ENCODE measurements around the gene ZFAND5.
A peak's percentile ranks its signal among the peaks of the same experiment; 100 is the strongest.

Gene ZFAND5

GRCh38 chr9:72306761-72307160 lies 58.2 kb downstream of the ZFAND5 start:
- Histone ChIP-seq H3K9ac (ENCODE audit: low read length) (no peak overlapping the region), H2BK5ac (ENCODE audit: low read length) (no peak overlapping the region), H3K27ac (ENCODE audit: low read depth, low read length) (no peak overlapping the region), H3K4me3 (ENCODE audit: low read length) (no peak overlapping the region), H2AK5ac (ENCODE audit: low read length) (no peak overlapping the region), H4K5ac (ENCODE audit: low read length) (no peak overlapping the region), H3K4me2 (ENCODE audit: low read length) (no peak overlapping the region), H3K4me1 (ENCODE audit: control insufficient read depth, low read depth, low read length) (no peaks in the 10 kb centered on the region), H2BK120ac (ENCODE audit: low read depth, low read length) (no peak overlapping the region), H4K8ac (ENCODE audit: low read depth, low read length) (no peak overlapping the region), H2BK15ac (replicated peaks; ENCODE audit: low read depth) (no peak overlapping the region), H3K56ac (ENCODE audit: low read length) (no peak overlapping the region), H3K23ac (ENCODE audit: low read length) (no peak overlapping the region), H3K4ac (ENCODE audit: low read depth, low read length) (no peak overlapping the region), H3K27me3 (ENCODE audit: insufficient read depth, low read length, poor library complexity) (no peaks in the 10 kb centered on the region), H3K79me2 (ENCODE audit: control insufficient read depth, insufficient read depth, low read length) (no peaks in the 10 kb centered on the region), H3K79me1 (ENCODE audit: low read length) (no peaks in the 10 kb centered on the region), H3K36me3 (ENCODE audit: control insufficient read depth, insufficient read depth, low read length) (no peaks in the 10 kb centered on the region), H3K18ac (ENCODE audit: low read length) (no peak overlapping the region)
- DNase-seq, result no peak
- WGBS (ENCODE audit: extremely low coverage, insufficient coverage, low lambda C conversion rate), result no CpG with 5 or more reads among the region's 1 CpG

GRCh38 chr9:72305707-72306106 lies 59.3 kb downstream of the ZFAND5 start:
- no peaks in the 10 kb centered on the region for H3K36me3 ChIP-seq (ENCODE audit: control insufficient read depth, insufficient read depth, low read length)
- no peak overlapping the region for H2AK5ac ChIP-seq (ENCODE audit: low read length)
- no peaks in the 10 kb centered on the region for H3K79me1 ChIP-seq (ENCODE audit: low read length)
- no peak overlapping the region for H3K56ac ChIP-seq (ENCODE audit: low read length)
- H3K27me3 ChIP-seq (ENCODE audit: insufficient read depth, low read length, poor library complexity), result no peaks in the 10 kb centered on the region
- H3K4me1 ChIP-seq (ENCODE audit: control insufficient read depth, low read depth, low read length), result no peaks in the 10 kb centered on the region
- H3K27ac ChIP-seq (ENCODE audit: low read depth, low read length), result no peak overlapping the region
- H2BK120ac ChIP-seq (ENCODE audit: low read depth, low read length), result no peak overlapping the region
- H3K23ac ChIP-seq (ENCODE audit: low read length), result no peak overlapping the region
- H4K5ac ChIP-seq (ENCODE audit: low read length), result no peak overlapping the region
- no peak overlapping the region for H3K4me3 ChIP-seq (ENCODE audit: low read length)
- WGBS (ENCODE audit: extremely low coverage, insufficient coverage, low lambda C conversion rate), result no CpG with 5 or more reads among the region's 3 CpGs
- no peak for DNase-seq
- no peak overlapping the region for H3K4ac ChIP-seq (ENCODE audit: low read depth, low read length)
- no peak overlapping the region for H3K18ac ChIP-seq (ENCODE audit: low read length)
- H4K8ac ChIP-seq (ENCODE audit: low read depth, low read length), result no peak overlapping the region
- no peak overlapping the region for H2BK15ac ChIP-seq (replicated peaks; ENCODE audit: low read depth)
- H3K9ac ChIP-seq (ENCODE audit: low read length), result no peak overlapping the region
- no peak overlapping the region for H2BK5ac ChIP-seq (ENCODE audit: low read length)
- H3K79me2 ChIP-seq (ENCODE audit: control insufficient read depth, insufficient read depth, low read length), result no peaks in the 10 kb centered on the region
- no peak overlapping the region for H3K4me2 ChIP-seq (ENCODE audit: low read length)

- no peak overlapping the region for H2BK5ac ChIP-seq (ENCODE audit: low read length)
- no peak overlapping the region for H3K4me2 ChIP-seq (ENCODE audit: low read length)
- H2BK120ac ChIP-seq (ENCODE audit: low read depth, low read length), result no peak overlapping the region
- no peaks in the 10 kb centered on the region for H3K4me1 ChIP-seq (ENCODE audit: control insufficient read depth, low read depth, low read length)
- H3K23ac ChIP-seq (ENCODE audit: low read length), result no peak overlapping the region
- peak; percentile 96 for DNase-seq
- no peak overlapping the region for H4K5ac ChIP-seq (ENCODE audit: low read length)
- no peaks in the 10 kb centered on the region for H3K79me1 ChIP-seq (ENCODE audit: low read length)
- no peaks in the 10 kb centered on the region for H3K27me3 ChIP-seq (ENCODE audit: insufficient read depth, low read length, poor library complexity)
- no CpG with 5 or more reads among the region's 8 CpGs for WGBS (ENCODE audit: extremely low coverage, insufficient coverage, low lambda C conversion rate)
- no peak overlapping the region for H3K4ac ChIP-seq (ENCODE audit: low read depth, low read length)
- H3K56ac ChIP-seq (ENCODE audit: low read length), result no peak overlapping the region
- no peak overlapping the region for H2BK15ac ChIP-seq (replicated peaks; ENCODE audit: low read depth)
- H3K18ac ChIP-seq (ENCODE audit: low read length), result no peak overlapping the region
- H3K27ac ChIP-seq (ENCODE audit: low read depth, low read length), result no peak overlapping the region
- no peaks in the 10 kb centered on the region for H3K36me3 ChIP-seq (ENCODE audit: control insufficient read depth, insufficient read depth, low read length)
- H3K4me3 ChIP-seq (ENCODE audit: low read length), result no peak overlapping the region
- no peak overlapping the region for H2AK5ac ChIP-seq (ENCODE audit: low read length)
- H3K79me2 ChIP-seq (ENCODE audit: control insufficient read depth, insufficient read depth, low read length), result no peaks in the 10 kb centered on the region
- no peak overlapping the region for H3K9ac ChIP-seq (ENCODE audit: low read length)
- no peak overlapping the region for H4K8ac ChIP-seq (ENCODE audit: low read depth, low read length)
Observed at GRCh38 chr9:72305102-72305546, 59.9 kb downstream of the ZFAND5 start.

DNA sequence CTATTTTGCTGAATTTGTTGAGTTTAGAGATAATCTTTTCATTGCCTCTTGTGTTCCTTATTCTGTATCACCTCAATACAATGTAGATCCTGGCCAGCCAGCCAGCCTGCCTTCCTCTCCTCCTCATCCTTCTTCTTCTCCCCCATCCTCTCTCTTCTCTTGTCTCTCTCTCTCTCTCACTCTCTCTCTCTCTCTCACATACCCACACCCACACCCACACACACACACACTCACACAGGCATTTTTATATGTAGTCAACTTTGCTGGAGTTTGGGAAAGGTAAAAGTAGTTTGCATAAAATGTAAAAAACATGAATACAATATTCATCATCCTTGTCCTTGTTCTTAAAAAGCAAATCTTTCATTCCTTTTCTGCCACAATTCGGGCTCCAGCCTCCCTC lies 60.5 kb downstream of the ZFAND5 start:
- Histone ChIP-seq H3K27ac (ENCODE audit: low read depth, low read length) (no peak overlapping the region), H2BK120ac (ENCODE audit: low read depth, low read length) (no peak overlapping the region)
- no CpG with 5 or more reads among the region's 1 CpG for WGBS (ENCODE audit: extremely low coverage, insufficient coverage, low lambda C conversion rate)

More for the DNA sequence above, 60.5 kb downstream of the ZFAND5 start:
- H3K9ac ChIP-seq (ENCODE audit: low read length), result no peak overlapping the region
- no peak overlapping the region for H3K4me2 ChIP-seq (ENCODE audit: low read length)
- no peak overlapping the region for H3K56ac ChIP-seq (ENCODE audit: low read length)
- no peak overlapping the region for H3K4me3 ChIP-seq (ENCODE audit: low read length)
- no peaks in the 10 kb centered on the region for H3K27me3 ChIP-seq (ENCODE audit: insufficient read depth, low read length, poor library complexity)
- no peak overlapping the region for H2BK15ac ChIP-seq (replicated peaks; ENCODE audit: low read depth)
- H3K79me1 ChIP-seq (ENCODE audit: low read length), result no peaks in the 10 kb centered on the region
- no peak overlapping the region for H3K4ac ChIP-seq (ENCODE audit: low read depth, low read length)
- no peak overlapping the region for H2AK5ac ChIP-seq (ENCODE audit: low read length)
- DNase-seq, result no peak
- no peak overlapping the region for H4K5ac ChIP-seq (ENCODE audit: low read length)
- no peaks in the 10 kb centered on the region for H3K4me1 ChIP-seq (ENCODE audit: control insufficient read depth, low read depth, low read length)
- no peaks in the 10 kb centered on the region for H3K36me3 ChIP-seq (ENCODE audit: control insufficient read depth, insufficient read depth, low read length)
- no peaks in the 10 kb centered on the region for H3K79me2 ChIP-seq (ENCODE audit: control insufficient read depth, insufficient read depth, low read length)
- H4K8ac ChIP-seq (ENCODE audit: low read depth, low read length), result no peak overlapping the region
- H3K23ac ChIP-seq (ENCODE audit: low read length), result no peak overlapping the region
- no peak overlapping the region for H2BK5ac ChIP-seq (ENCODE audit: low read length)
- no peak overlapping the region for H3K18ac ChIP-seq (ENCODE audit: low read length)
